Heart left ventricle (tissue), 16 donors: ENCODE measurements around the gene TAB3. TPM values are rescaled to one million over a fixed set of nuclear protein-coding genes. Genes with fewer than 3 reads are reported as not detected.
A peak's percentile ranks its signal among the peaks of the same experiment; 100 is the strongest.

Experiments
- ATAC-seq, 4 donors: fragments of 200-7000 bp; cut with Tn5 transposase; one replicate each; pipeline ENCODE4 v1.9.1; 2020 to 2022; ENCODE audit warnings: moderate library complexity in 4 of 4, mild to moderate bottlenecking in 3 of 4, moderate number of reproducible peaks in 1 of 4
- DNase-seq, 5 donors: peaks; one replicate each; pipeline ENCODE4 v3.0.0-alpha.2; 2020
- H3K27ac ChIP-seq, 12 donors: fragments of 200-600 bp; sonication (generic) in 4 of 12; one replicate each; pipeline versions ENCODE4 v1.5.0 to v1.8.0; 2016 to 2022; ENCODE audit warnings: mild to moderate bottlenecking in 2 of 12
- H3K27me3 ChIP-seq, 9 donors: fragments of 200-600 bp; sonication (generic) in 2 of 9; one replicate each; pipeline versions ENCODE4 v1.5.1 to v1.8.0; 2016 to 2022; ENCODE audit warnings: mild to moderate bottlenecking in 3 of 9
- H3K36me3 ChIP-seq, 9 donors: fragments of 200-600 bp; sonication (generic) in 2 of 9; one replicate each; pipeline versions ENCODE4 v1.5.0 to v1.8.0; 2018 to 2022; ENCODE audit warnings: mild to moderate bottlenecking in 2 of 9
- H3K4me1 ChIP-seq, 12 donors: fragments of 200-600 bp; sonication (generic) in 4 of 12; one replicate each; pipeline versions ENCODE4 v1.5.0 to v1.8.0; 2016 to 2022; ENCODE audit warnings: mild to moderate bottlenecking in 3 of 12
- H3K4me3 ChIP-seq, 12 donors: fragments of 200-600 bp; sonication (generic) in 4 of 12; one replicate each; pipeline versions ENCODE4 v1.5.0 to v1.8.0; 2017 to 2022; ENCODE audit warnings: mild to moderate bottlenecking in 9 of 12, moderate library complexity in 4 of 12
- H3K9me3 ChIP-seq, 12 donors: fragments of 200-600 bp; sonication (generic) in 4 of 12; one replicate each; pipeline versions ENCODE4 v1.5.0 to v1.8.0; 2016 to 2022; ENCODE audit warnings: mild to moderate bottlenecking in 1 of 12
- CTCF ChIP-seq, 12 donors: fragments of 200-600 bp; sonication (generic) in 4 of 12; IDR thresholded peaks; one replicate each; pipeline versions ENCODE4 v1.5.0 to v1.8.0; 2018 to 2022; ENCODE audit warnings: antibody characterized with exemption in 12 of 12, mild to moderate bottlenecking in 5 of 12
- POLR2A ChIP-seq, 2 donors: fragments of 450-650 bp; IDR thresholded peaks; one replicate each; pipeline ENCODE4 v1.6.1; 2017; ENCODE audit warnings: antibody characterized with exemption in 2 of 2, mild to moderate bottlenecking in 2 of 2, moderate library complexity in 2 of 2
- WGBS, 4 donors: extraction: QIAGEN DNeasy Blood & Tissue Kit in 2 of 4; methylation state at CpG; one replicate each; pipeline versions ENCODE4 v1.1.5 to v1.1.7; 2013 to 2018; 5-methylcytosine and 5-hydroxymethylcytosine counted together
- intact Hi-C, 10 donors: fragments of 100-400 bp; cut with DNase I; formaldehyde crosslinking; loops; one replicate each; pipeline versions ENCODE4 v1.11.1 to v1.14.2; 2022
- polyA plus RNA-seq, 2 donors: library from polyadenylated mRNA; stranded (reverse); fragments of 200-250 nt; gene quantifications; one replicate each; pipeline ENCODE4 v1.2.3, GENCODE V29; 2013
- total RNA-seq, 9 donors: library from RNA; depleted of rRNA in 2 of 9; stranded (reverse); fragments of >200 nt in 2 of 9; fragmentation: NEBNext Ultra II Directional in 3 of 9; extraction: Animal tissue kit (Norgen Biotek cat#: 25700) in 3 of 9; gene quantifications; one replicate each; pipeline versions ENCODE4 v1.1.0 to v1.2.4, GENCODE V29; 2016 to 2023
- donor health status: ischemic (EF 13 %, LVEDD 7.1; RV severe dilation, severe dysfunction).
- donor health status: healthy with polysubstance abuse.
- donor health status: DM: no; HTN: yes; CAD: no.
- donor health status: DM: no; HTN: no; CAD: no.
- donor health status: ischemic (EF 25% LVEDD 6.9; RV normal size, moderate dysfunction).
- donor health status: ischemic (EF 25% LVEDD 5.7; RV mildly dilated, moderate dysfunction).
- donor health status: healthy.
- donor health status: DM: yes; HTN: yes; CAD: no.
- donor health status: ischemic (EF 35%, LVEDD 5.7; RV mildly dilated, moderate dysfunction).
- donor health status: nonischemic (EF 11% LVEDD 7.7; RV severe dilation, severe dysfunction).
- donor health status: DM: yes; HTN: yes; CAD: no.
- donor health status: PGD.
- donor health status: ischemic (EF 29% LVEDD 5.4; RV normal size, mild dysfunction).
- donor health status: nonischemic (EF 23%, LVEDD 6.1; RV moderate dilation, normal function).

The TAB3 gene
- total and polyA plus RNA-seq, 11 donors: 3.8 to 27.8 (median 14.9) TPM

DNA sequence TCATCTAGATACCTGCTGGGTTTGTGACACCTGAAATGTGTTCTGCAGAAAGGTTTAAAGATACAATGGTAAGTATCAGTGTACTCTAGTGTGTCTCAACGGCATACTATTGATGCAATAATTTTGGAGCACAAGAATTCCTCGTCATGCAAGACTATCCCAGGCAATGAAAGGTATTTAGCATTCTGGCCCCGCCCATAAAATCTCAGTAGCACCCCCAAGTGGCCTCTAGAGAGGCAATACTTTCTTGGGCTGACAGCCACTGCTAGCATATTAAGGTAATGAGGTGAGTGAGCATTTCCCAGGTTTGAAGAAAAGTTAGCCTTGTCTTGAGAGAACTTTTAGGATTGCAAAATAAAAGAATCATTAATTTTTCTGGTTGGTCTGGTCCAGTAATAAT, 24.0 kb downstream of the TAB3 start:
- ATAC-seq (no peak), DNase-seq (no peak)
- H3K27ac ChIP-seq: peak overlapping the region in 2 of 12 donors; percentile 9 to 33
- no peaks in the 10 kb centered on the region for H3K27me3 ChIP-seq
- TF ChIP-seq CTCF (IDR thresholded peaks at IDR 0.05) (no peak), POLR2A (IDR thresholded peaks at IDR 0.05) (no peak)
- no peaks in the 10 kb centered on the region for H3K9me3 ChIP-seq
- no peak overlapping the region for H3K4me3 ChIP-seq
- intact Hi-C loops: no loop called here
- peaks cover 0 to 4% (median 0%) of the 10 kb centered on the region in 12 donors for H3K4me1 ChIP-seq
- peaks cover 0 to 22% (median 7%) of the 10 kb centered on the region in 9 donors for H3K36me3 ChIP-seq
- 36 to 81% (median 65%) methylated on average over 3 of the region's 3 CpGs for WGBS, 4 donors

GRCh38 chrX:30864383-30864785, 24.7 kb downstream of the TAB3 start:
- WGBS, 4 donors: 50 to 78% (median 63%) methylated on average over 1 of the region's 1 CpG
- H3K4me1 ChIP-seq: peaks cover 0 to 4% (median 0%) of the 10 kb centered on the region in 12 donors
- intact Hi-C loops: no loop called here
- H3K27me3 ChIP-seq: no peaks in the 10 kb centered on the region
- TF ChIP-seq CTCF (IDR thresholded peaks at IDR 0.05) (no peak), POLR2A (IDR thresholded peaks at IDR 0.05) (no peak)
- peak in 2 of 5 donors; percentile 5 to 18 for DNase-seq
- peak overlapping the region in 2 of 12 donors; percentile 9 to 33 for H3K27ac ChIP-seq
- no peaks in the 10 kb centered on the region for H3K9me3 ChIP-seq
- ATAC-seq: peak in 3 of 4 donors; percentile 49 to 71 (median 59)
- peaks cover 0 to 26% (median 6%) of the 10 kb centered on the region in 9 donors for H3K36me3 ChIP-seq
- H3K4me3 ChIP-seq: no peak overlapping the region

GRCh38 chrX:30863974-30864373, 25.1 kb downstream of the TAB3 start:
- Histone ChIP-seq H3K4me3 (no peak overlapping the region), H3K9me3 (no peaks in the 10 kb centered on the region), H3K36me3 (peaks cover 0 to 27% (median 5%) of the 10 kb centered on the region in 9 donors), H3K4me1 (peaks cover 0 to 4% (median 0%) of the 10 kb centered on the region in 12 donors), H3K27ac (peak overlapping the region in 2 of 12 donors; percentile 9 to 33), H3K27me3 (no peaks in the 10 kb centered on the region)
- ATAC-seq (peak in 3 of 4 donors; percentile 68 to 87 (median 80)), DNase-seq (peak in 4 of 5 donors; percentile 6 to 41 (median 22))
- WGBS, 4 donors: 40 to 92% (median 71%) methylated on average over 1 of the region's 1 CpG
- intact Hi-C loops: no loop called here
- no peak for TF ChIP-seq POLR2A (IDR thresholded peaks at IDR 0.05)
- no peak for TF ChIP-seq CTCF (IDR thresholded peaks at IDR 0.05)

- ATAC-seq (no peak), DNase-seq (no peak)
- Histone ChIP-seq H3K36me3 (peaks cover 0 to 55% (median 25%) of the 10 kb centered on the region in 9 donors), H3K4me1 (no peaks in the 10 kb centered on the region), H3K4me3 (no peak overlapping the region), H3K9me3 (no peaks in the 10 kb centered on the region), H3K27ac (no peak overlapping the region), H3K27me3 (no peaks in the 10 kb centered on the region)
- TF ChIP-seq CTCF (IDR thresholded peaks at IDR 0.05) (no peak), POLR2A (IDR thresholded peaks at IDR 0.05) (no peak)
- intact Hi-C loops: no loop called here
- 59 to 83% (median 71%) methylated on average over 1 of the region's 1 CpG for WGBS, 4 donors
Measured at GRCh38 chrX:30858098-30858497, 31.0 kb downstream of the TAB3 start.
